Adrenal gland (tissue), 5 donors: ENCODE data around the gene PCDHB2.
"Not testable (repeated sequence)": the region's sequence is repeated elsewhere in the genome, so short reads cannot be mapped to it uniquely, and the experiment has no call there.

Experiments used
- POLR2A ChIP-seq, 2 donors: fragments of 450-650 bp; IDR thresholded peaks; one replicate each; pipeline ENCODE4 v1.6.1; 2017; ENCODE audit warnings: antibody characterized with exemption in 2 of 2, mild to moderate bottlenecking in 2 of 2, moderate library complexity in 1 of 2
- TF ChIP-seq, protein P1 (sequence below), 6 experiments: fragments of 450-650 bp in 4 of 6; fragments of 200-600 bp in 2 of 6; sonication (generic) in 1 of 6; IDR thresholded peaks; 1 replicate in 5 of 6; 2 replicates in 1 of 6; pipeline versions ENCODE4 v1.5.1 to v1.8.0; 2016 to 2021; ENCODE audit warnings: antibody characterized with exemption in 6 of 6, mild to moderate bottlenecking in 2 of 6, moderate library complexity in 1 of 6
- donor health status: DM: no; HTN: no; CAD: no.

DNA sequence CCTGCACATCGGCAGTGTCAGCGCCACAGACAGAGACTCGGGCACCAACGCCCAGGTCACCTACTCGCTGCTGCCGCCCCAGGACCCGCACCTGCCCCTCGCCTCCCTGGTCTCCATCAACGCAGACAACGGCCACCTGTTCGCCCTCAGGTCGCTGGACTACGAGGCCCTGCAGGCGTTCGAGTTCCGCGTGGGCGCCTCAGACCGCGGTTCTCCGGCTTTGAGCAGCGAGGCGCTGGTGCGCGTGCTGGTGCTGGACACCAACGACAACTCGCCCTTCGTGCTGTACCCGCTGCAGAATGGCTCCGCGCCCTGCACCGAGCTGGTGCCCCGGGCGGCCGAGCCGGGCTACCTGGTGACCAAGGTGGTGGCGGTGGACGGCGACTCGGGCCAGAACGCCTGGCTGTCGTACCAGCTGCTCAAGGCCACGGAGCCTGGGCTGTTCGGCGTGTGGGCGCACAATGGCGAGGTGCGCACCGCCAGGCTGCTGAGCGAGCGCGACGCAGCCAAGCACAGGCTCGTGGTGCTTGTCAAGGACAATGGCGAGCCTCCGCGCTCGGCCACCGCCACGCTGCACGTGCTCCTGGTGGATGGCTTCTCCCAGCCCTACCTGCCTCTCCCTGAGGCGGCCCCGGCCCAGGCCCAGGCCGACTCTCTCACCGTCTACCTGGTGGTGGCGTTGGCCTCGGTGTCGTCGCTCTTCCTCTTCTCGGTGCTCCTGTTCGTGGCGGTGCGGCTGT, 29.2 kb downstream of the PCDHB2 start:
- TF ChIP-seq, protein P1, sequence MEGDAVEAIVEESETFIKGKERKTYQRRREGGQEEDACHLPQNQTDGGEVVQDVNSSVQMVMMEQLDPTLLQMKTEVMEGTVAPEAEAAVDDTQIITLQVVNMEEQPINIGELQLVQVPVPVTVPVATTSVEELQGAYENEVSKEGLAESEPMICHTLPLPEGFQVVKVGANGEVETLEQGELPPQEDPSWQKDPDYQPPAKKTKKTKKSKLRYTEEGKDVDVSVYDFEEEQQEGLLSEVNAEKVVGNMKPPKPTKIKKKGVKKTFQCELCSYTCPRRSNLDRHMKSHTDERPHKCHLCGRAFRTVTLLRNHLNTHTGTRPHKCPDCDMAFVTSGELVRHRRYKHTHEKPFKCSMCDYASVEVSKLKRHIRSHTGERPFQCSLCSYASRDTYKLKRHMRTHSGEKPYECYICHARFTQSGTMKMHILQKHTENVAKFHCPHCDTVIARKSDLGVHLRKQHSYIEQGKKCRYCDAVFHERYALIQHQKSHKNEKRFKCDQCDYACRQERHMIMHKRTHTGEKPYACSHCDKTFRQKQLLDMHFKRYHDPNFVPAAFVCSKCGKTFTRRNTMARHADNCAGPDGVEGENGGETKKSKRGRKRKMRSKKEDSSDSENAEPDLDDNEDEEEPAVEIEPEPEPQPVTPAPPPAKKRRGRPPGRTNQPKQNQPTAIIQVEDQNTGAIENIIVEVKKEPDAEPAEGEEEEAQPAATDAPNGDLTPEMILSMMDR (IDR thresholded peaks at IDR 0.05): not testable (repeated sequence)
- TF ChIP-seq POLR2A (IDR thresholded peaks at IDR 0.05): not testable (repeated sequence)
